Head of caudate nucleus (tissue), 42 donors: ENCODE results near the gene OR51B5.
"Not testable (repeated sequence)": the region's sequence is repeated elsewhere in the genome, so short reads cannot be mapped to it uniquely, and the experiment has no call there.

Experiments
- DNase-seq, 42 donors: peaks; one replicate each; pipeline versions ENCODE4 v3.0.0 to v3.0.0-alpha.2; 2020 to 2021; ENCODE audit warnings: mixed read lengths in 7 of 42
- intact Hi-C: fragments of 100-400 bp; cut with DNase I; formaldehyde crosslinking; loops from one replicate; pipeline ENCODE4 v1.15.0; 2022

OR51B5 gene, protein sequence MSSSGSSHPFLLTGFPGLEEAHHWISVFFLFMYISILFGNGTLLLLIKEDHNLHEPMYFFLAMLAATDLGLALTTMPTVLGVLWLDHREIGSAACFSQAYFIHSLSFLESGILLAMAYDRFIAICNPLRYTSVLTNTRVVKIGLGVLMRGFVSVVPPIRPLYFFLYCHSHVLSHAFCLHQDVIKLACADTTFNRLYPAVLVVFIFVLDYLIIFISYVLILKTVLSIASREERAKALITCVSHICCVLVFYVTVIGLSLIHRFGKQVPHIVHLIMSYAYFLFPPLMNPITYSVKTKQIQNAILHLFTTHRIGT

DNA sequence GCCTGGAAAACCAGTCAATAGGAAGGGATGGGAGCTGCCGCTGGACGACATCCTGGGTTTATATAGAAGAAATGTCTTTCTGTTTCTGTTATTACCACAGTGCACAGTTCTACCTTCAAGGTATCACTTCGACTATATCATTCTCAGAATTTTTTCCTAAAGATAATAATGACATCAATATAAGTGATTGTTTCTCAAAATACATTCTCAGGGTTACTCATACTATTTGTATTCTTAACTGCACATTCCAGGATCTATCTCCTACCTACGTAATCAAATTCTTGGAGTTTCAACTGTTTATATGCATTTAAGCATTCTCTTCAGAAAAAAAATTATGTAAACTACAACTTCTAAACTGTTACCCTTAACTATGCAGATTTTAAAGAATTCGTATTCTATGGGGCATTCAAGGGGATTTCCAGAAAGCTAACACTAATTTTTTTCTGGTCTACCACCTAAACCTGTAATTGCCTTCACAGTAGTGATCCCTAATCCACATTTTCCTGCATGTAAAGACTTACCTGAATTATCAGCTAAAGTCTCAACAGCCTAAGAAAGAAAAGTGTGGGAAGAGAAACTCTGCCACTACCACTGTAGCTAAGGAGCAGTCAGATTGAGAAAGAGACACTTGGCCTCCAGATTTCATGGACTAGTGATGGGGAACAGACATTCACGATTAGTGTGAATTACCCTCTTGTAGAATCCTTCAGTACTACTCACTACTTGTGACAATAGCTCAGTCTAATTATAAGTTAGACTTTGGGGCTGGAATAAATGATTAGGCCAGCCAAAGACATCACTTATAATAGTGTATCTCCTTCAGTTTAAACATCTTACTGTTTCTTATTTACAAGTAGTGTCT, at the start of gene OR51B5:
OR51B5 (minus strand) TSS at position 51 of the 862 bp plus-strand sequence; CDS start at position 51, 0 bp downstream.
- no peak for DNase-seq
- intact Hi-C loops: no loop called here

DNA sequence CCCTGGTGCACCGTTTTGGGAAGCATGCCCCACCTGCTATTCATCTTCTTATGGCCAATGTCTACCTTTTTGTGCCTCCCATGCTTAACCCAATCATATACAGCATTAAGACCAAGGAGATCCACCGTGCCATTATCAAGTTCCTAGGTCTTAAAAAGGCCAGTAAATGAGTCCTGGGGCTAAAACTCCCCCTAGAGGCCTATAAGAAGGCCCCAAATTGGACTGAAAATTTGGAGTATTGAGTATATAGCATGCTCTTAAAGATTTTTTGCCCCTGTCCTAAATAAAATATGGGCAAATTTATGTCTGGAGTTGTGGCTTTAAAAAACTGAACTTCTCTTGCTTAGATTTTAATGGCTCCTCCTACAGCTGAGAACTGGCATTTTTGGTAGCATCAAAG, 46.9 kb upstream of the OR51B5 start:
- no peak for DNase-seq
- intact Hi-C loops: no loop called here

GRCh38 chr11:5384335-5384734, 41.0 kb upstream of the OR51B5 start:
- DNase-seq: no peak
- intact Hi-C loops: no loop called here

- DNase-seq: no peak
- intact Hi-C loops: no loop called here
Observed at GRCh38 chr11:5383576-5383975, 40.3 kb upstream of the OR51B5 start, which contains the start of gene OR51M1. TSS of gene OR51M1 (plus strand) at chr11:5383812. CDS start at chr11:5389399, 5,587 bp downstream.

DNA sequence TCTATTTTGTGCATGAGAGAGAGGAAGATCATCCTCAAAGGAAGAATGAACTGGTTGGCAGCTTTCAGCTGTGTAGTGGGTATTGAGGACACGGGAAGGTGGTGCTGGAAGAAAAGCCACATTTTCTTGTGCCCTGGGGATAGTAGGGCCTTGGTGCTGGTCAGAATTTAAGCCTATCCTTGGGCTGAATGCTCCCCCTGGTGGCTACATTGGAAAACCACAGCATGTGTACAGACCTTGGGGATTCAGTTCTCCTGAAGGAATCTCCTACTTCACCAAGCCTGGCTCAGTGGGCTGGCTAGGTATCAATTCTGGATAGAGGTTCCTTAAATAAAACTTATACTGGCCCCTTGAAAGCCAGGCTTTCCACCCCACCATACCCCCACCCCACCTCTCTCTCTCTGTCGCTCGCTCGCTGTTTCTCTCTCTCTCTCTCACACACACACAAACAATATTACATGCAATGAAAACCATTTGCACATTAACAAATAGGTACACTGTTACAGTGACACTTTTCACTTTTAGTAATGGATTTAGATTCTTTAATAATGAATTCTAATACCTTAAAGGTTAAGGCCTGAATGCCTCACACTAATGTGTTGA, 37.5 kb upstream of the OR51B5 start:
- peak; percentile 3 to 76 (median 38) for DNase-seq
- intact Hi-C loops: no loop called here

DNA sequence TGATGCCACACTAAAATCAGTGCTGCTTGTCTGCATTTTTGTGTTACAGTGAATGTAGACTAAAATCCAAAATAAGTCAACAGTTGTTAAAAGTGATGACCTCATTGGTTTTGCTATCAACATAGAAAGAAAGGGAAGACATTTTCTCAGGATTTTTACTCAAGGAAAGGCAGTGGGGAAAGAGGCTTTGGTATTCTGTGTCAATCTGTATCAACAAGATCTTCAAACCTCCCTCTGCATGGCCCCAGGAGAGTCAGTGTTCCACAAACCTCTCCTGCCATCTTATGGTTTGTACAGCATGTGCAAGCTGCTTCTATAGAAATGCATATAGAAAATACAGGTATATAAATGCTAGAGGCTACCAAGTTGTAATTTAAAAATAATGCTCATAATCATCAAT, 26.5 kb upstream of the OR51B5 start:
- DNase-seq: no peak
- intact Hi-C loops: no loop called here

- no peak for DNase-seq
- intact Hi-C loops: no loop called here
Observed at GRCh38 chr11:5368502-5369043, 25.2 kb upstream of the OR51B5 start.

DNA sequence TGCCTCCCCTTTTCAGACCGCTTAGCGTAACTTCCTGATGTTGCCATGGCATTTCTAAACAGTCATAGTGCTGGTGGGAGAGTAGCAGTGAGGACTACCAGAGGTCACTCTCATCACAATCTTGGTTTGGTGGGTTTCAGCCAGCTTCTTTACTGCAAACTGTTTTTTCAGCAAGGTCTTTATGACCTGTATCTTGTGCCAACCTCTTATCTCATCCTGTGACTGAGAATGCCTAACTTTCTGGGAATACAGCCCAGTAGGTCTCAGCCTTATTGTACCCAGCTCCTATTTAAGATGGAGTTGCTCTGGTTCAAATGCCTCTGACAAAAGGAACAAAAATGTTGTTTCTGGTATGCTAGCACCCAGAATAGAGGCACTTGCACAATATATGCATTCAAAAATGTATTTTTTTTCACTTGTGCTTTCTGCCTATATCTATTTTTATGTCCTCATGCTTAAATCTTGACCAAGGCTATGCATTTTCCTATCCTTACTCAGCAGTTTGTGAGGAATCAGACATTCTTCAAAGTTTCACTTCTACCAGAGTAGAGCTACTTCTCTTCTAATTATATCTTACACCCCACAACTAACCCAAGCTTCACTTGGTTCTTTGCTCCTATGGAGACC, 24.2 kb upstream of the OR51B5 start:
- DNase-seq: no peak
- intact Hi-C loops: no loop called here

DNA sequence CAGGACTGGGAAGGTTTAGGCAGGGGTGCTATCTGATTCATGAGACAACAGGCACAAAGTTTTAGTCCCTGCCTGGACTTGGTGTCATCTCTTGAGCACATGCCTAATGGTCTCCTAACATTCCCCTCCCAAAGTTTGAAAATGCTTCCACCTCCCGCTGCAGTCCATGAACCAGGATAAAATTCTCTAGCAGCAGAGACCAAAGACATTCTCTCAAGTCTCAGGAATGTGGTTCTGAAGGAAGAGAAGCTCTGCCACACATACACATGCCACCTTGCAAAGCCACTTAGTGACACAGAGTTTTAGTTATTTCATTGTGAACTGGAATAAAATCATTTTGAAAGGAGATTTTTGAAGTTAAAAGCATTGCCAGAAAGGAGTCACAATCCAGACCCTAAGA, 23.5 kb upstream of the OR51B5 start:
- no peak for DNase-seq
- intact Hi-C loops: no loop called here

DNA sequence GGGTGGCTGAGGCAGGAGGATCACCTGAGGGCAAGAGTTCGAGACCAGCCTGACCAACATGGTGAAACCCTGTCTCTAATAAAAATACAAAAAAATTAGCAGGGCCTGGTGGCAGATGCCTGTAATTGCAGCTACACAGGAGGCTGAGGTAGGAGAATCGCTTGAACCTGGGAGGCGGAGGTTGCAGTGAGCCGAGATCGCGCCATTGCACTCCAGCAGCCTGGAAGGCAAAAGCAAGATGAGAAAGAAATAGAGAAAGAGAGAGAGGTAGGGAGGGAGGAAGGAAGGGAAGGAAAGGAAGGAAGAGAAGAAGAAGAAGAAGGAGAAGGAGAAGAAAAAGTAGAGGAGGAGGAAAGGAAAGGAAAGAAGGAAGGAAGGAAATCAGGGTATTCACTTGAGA, 23.0 kb upstream of the OR51B5 start:
- DNase-seq, intact Hi-C loops: not testable (repeated sequence)

GRCh38 chr11:5364214-5364613, 20.9 kb upstream of the OR51B5 start:
- no peak for DNase-seq
- intact Hi-C loops: no loop called here

- intact Hi-C loops: no loop called here
- no peak for DNase-seq
Observed at GRCh38 chr11:5363679-5364078, 20.4 kb upstream of the OR51B5 start.

DNA sequence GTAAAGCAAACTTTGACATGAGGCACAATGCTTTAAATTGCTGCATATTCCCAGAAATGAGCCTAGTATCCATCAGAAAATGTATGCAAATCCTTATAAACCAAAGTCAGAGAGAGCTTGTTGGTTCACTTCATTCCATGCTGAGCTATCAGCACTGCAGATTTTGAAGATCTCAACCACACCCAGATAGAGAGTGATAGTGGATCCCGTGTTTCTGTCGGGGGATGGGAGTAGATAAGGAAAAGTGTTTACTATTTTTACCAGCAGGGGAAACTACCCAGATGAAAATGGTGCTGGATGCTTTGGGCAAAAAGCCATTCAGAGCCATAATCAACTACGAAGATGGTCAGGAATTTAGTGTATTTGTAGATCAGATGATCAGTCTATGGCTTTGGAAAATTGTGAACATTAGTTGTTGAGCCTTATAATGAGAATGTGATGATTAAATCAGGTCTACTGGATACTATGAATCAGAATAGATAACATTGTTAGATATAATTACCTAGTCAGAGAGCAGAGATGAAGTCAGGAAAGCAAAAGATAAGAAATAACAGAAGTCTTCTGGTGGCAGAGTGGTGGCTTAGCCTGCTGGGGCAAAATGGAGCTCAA, 18.8 kb upstream of the OR51B5 start:
- intact Hi-C loops: no loop called here
- DNase-seq: no peak

DNA sequence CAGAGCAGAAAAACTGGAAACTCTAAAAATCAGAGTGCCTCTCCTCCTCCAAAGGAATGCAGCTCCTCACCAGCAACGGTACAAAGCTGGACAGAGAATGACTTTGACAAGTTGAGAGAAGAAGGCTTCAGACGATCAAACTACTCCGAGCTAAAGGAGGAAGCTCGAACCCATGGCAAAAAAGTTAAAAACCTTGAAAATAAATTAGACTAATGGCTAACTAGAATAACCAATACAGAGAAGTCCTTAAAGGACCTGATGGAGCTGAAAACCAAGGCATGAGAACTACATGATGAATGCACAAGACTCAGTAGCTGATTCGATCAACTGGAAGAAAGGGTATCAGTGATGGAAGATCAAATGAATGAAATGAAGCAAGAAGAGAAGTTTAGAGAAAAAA, 12.7 kb upstream of the OR51B5 start:
- DNase-seq, intact Hi-C loops: not testable (repeated sequence)

GRCh38 chr11:5351208-5351607, 7.9 kb upstream of the OR51B5 start, which contains the start of gene OR51B6:
TSS of gene OR51B6 (plus strand) at chr11:5351508. CDS start at chr11:5351508, 0 bp downstream.
- intact Hi-C loops: no loop called here
- DNase-seq: no peak

DNA sequence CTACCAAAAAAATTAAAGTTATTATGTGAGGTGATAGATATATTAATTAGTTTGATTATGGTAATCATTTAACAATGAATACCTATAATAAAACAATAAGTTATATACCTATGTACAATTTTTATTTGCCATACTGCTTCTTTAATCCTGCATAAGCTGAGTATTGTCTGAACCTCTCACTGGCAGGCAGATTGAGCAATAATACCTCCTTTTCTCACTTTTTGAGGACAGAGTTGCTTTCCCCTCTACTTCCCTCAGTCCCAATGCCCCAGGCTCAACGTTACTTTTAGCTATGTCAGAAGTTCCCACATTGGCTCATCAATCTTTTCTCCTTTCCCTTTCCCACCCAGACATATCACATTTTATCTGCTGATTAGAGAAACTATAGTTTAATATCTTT, 6.2 kb upstream of the OR51B5 start:
- DNase-seq: no peak
- intact Hi-C loops: no loop called here

GRCh38 chr11:5348551-5349194, 5.3 kb upstream of the OR51B5 start:
- DNase-seq: no peak
- intact Hi-C loops: no loop called here

GRCh38 chr11:5345831-5346230, 2.5 kb upstream of the OR51B5 start:
- DNase-seq: no peak
- intact Hi-C loops: no loop called here
